PC-3 (cell line): Measurements from ENCODE around the gene SSUH2. TPM values are rescaled to one million over a fixed set of nuclear protein-coding genes. Genes with fewer than 3 reads are reported as not detected.

ENCODE experiments used
- ATAC-seq: fragments of 200-7000 bp; cut with Tn5 transposase; 2 replicates; pipeline ENCODE4 v1.9.1; 2020; ENCODE audit warnings: mild to moderate bottlenecking, moderate library complexity
- BruUV-seq: library from RNA; stranded (reverse); fragments of 400-500 nt; replicated peaks from 2 replicates; lab custom pipeline; 2021; lab: Mats Ljungman, UMichigan
- CTCF ChIA-PET: fragments of 300-600 bp; sonication (Branson Sonifier 250); formaldehyde crosslinking; loops from one replicate; lab custom pipeline; 2022; ENCODE audit warnings: antibody characterized with exemption; lab: Charles Lee
- POLR2A ChIA-PET: fragments of 300-600 bp; sonication (Branson Sonifier 250); formaldehyde crosslinking; loops from one replicate; lab custom pipeline; 2022; ENCODE audit warnings: antibody characterized with exemption; ENCODE audit not compliant: unreplicated experiment; lab: Charles Lee
- DNase-seq: peaks from one replicate; pipeline ENCODE4 v3.0.0-alpha.2; 2015
- H2AFZ ChIP-seq: fragments of 300-600 bp; sonication (generic); 2 replicates; pipeline ENCODE4 v1.6.0; 2016; ENCODE audit warnings: antibody characterized with exemption, low read length
- H3F3A ChIP-seq: fragments of 300-600 bp; sonication (generic); one replicate; pipeline ENCODE4 v1.6.0; 2017; ENCODE audit warnings: antibody characterized with exemption, low read length, control low read depth, mild to moderate bottlenecking; ENCODE audit not compliant: unreplicated experiment
- H3K27ac ChIP-seq: fragments of 300-600 bp; sonication (generic); 2 replicates; pipeline ENCODE4 v1.5.1; 2016; ENCODE audit warnings: mild to moderate bottlenecking, low read length
- H3K27me3 ChIP-seq: fragments of 300-600 bp; sonication (generic); 2 replicates; pipeline ENCODE4 v1.6.1; 2016; ENCODE audit warnings: low read length, mixed read lengths
- H3K36me3 ChIP-seq: fragments of 300-600 bp; sonication (generic); 2 replicates; pipeline ENCODE4 v1.6.1; 2016; ENCODE audit warnings: low read depth, mixed run types, low read length, mixed read lengths
- H3K4me1 ChIP-seq: fragments of 300-600 bp; sonication (generic); 2 replicates; pipeline ENCODE4 v1.5.1; 2016; ENCODE audit warnings: low read length; ENCODE audit not compliant: insufficient read depth
- H3K4me2 ChIP-seq: fragments of 300-600 bp; sonication (generic); 2 replicates; pipeline ENCODE4 v1.6.0; 2016; ENCODE audit warnings: low read length
- H3K4me3 ChIP-seq: fragments of 300-600 bp; sonication (generic); 2 replicates; pipeline ENCODE4 v1.5.1; 2016; ENCODE audit warnings: mild to moderate bottlenecking, low read length, mixed read lengths
- H3K79me2 ChIP-seq: fragments of 300-600 bp; sonication (generic); 2 replicates; pipeline ENCODE4 v1.6.1; 2017; ENCODE audit warnings: low read length, mixed read lengths
- H3K9ac ChIP-seq: fragments of 300-600 bp; sonication (generic); 2 replicates; pipeline ENCODE4 v1.6.0; 2016; ENCODE audit warnings: mild to moderate bottlenecking, low read length
- H3K9me2 ChIP-seq: fragments of 300-600 bp; sonication (generic); replicated peaks from 2 replicates; pipeline ENCODE4 v1.6.1; 2016; ENCODE audit warnings: mixed run types, low read length, mixed read lengths
- H3K9me3 ChIP-seq: fragments of 300-600 bp; sonication (generic); 2 replicates; pipeline ENCODE4 v1.6.1; 2016; ENCODE audit warnings: low read length, mixed read lengths
- H4K20me1 ChIP-seq: fragments of 300-600 bp; sonication (generic); 2 replicates; pipeline ENCODE4 v1.6.1; 2016; ENCODE audit warnings: low read length, mixed read lengths
- CTCF ChIP-seq: fragments of 300-600 bp; sonication (generic); conservative IDR thresholded peaks from 2 replicates; pipeline ENCODE4 v1.5.1; 2017; ENCODE audit warnings: antibody characterized with exemption, low read depth, mild to moderate bottlenecking, low read length
- EZH2 ChIP-seq: fragments of 300-600 bp; sonication (generic); IDR thresholded peaks from one replicate; pipeline ENCODE4 v1.6.1; 2017; ENCODE audit warnings: antibody characterized with exemption, mild to moderate bottlenecking, low read length; ENCODE audit not compliant: unreplicated experiment
- EZH2phosphoT487 ChIP-seq: fragments of 300-600 bp; sonication (generic); IDR thresholded peaks from 2 replicates; pipeline ENCODE4 v1.6.1; 2018; ENCODE audit warnings: mild to moderate bottlenecking, antibody characterized with exemption, low read length, borderline replicate concordance
- intact Hi-C: fragments of 100-400 bp; cut with micrococcal nuclease; formaldehyde crosslinking; loops from 2 replicates; pipeline ENCODE4 v1.9.0; 2023
- total RNA-seq: library from RNA; depleted of rRNA; stranded (reverse); fragments of >200 nt; gene quantifications from 2 replicates; pipeline ENCODE4 v1.2.3, GENCODE V29; 2014; rRNA removed

Gene SSUH2
- total RNA-seq, 1 experiment from 2014 or later: 0.44 TPM

- H3K9me2 ChIP-seq: no peaks in the 10 kb centered on the region
- H3F3A ChIP-seq: no peaks in the 10 kb centered on the region
- no peak overlapping the region for H3K27ac ChIP-seq
- CTCF ChIA-PET: no interaction called here
- H3K4me2 ChIP-seq: no peak overlapping the region
- H3K9ac ChIP-seq: no peak overlapping the region
- no peaks in the 10 kb centered on the region for H3K27me3 ChIP-seq
- no peak overlapping the region for H2AFZ ChIP-seq
- ATAC-seq: no peak
- POLR2A ChIA-PET: no interaction called here
- no peaks in the 10 kb centered on the region for H4K20me1 ChIP-seq
- no peaks in the 10 kb centered on the region for H3K9me3 ChIP-seq
- intact Hi-C loops: no loop called here
- no TSS peak for BruUV-seq
- no peaks in the 10 kb centered on the region for H3K36me3 ChIP-seq
- H3K4me3 ChIP-seq: no peak overlapping the region
- no peak for DNase-seq
- TF ChIP-seq EZH2phosphoT487 (no peak), CTCF (no peak), EZH2 (no peak)
- H3K79me2 ChIP-seq: no peaks in the 10 kb centered on the region
- H3K4me1 ChIP-seq: 0 out of 2 replicates have a peak, but pooled peaks cover 5% of the 10 kb centered on the region
These were observed 71.2 kb downstream of the SSUH2 start for GRCh38 chr3:8573342-8573926.

- Histone ChIP-seq H3K9me2 (no peaks in the 10 kb centered on the region), H3F3A (no peaks in the 10 kb centered on the region), H3K79me2 (no peaks in the 10 kb centered on the region), H3K36me3 (no peaks in the 10 kb centered on the region), H3K4me3 (no peak overlapping the region), H3K27ac (no peak overlapping the region), H2AFZ (no peak overlapping the region), H3K27me3 (no peaks in the 10 kb centered on the region), H3K4me2 (no peak overlapping the region), H4K20me1 (no peaks in the 10 kb centered on the region), H3K9ac (no peak overlapping the region), H3K4me1 (0 out of 2 replicates have a peak, but pooled peaks cover 5% of the 10 kb centered on the region), H3K9me3 (no peaks in the 10 kb centered on the region)
- intact Hi-C loops: no loop called here
- POLR2A ChIA-PET: no interaction called here
- ATAC-seq (no peak), DNase-seq (no peak)
- no TSS peak for BruUV-seq
- no peak for TF ChIP-seq EZH2
- no peak for TF ChIP-seq CTCF
- no peak for TF ChIP-seq EZH2phosphoT487
- CTCF ChIA-PET: no interaction called here
These were observed 73.3 kb downstream of the SSUH2 start for GRCh38 chr3:8571256-8571655.

Other genes with a start within 250 kb of the SSUH2 start
- gene LMCD1, start 143.0 kb downstream of the SSUH2 start, total RNA-seq: 8.2 and 9.1 TPM in 2 replicates
- gene CAV3, start 89.0 kb upstream of the SSUH2 start, total RNA-seq: not detected in 2 replicates
- gene OXTR, start 124.8 kb upstream of the SSUH2 start, total RNA-seq: 21.5 and 23.1 TPM in 2 replicates